Measurements from ENCODE around the gene NTN4. TPM values are rescaled to one million over a fixed set of nuclear protein-coding genes. Genes with fewer than 3 reads are reported as not detected.

The NTN4 gene
- total and polyA plus RNA-seq, 12 donors: 10.1 to 62.5 (median 42.4) TPM

GRCh38 chr12:95742586-95742985, 48.0 kb downstream of the NTN4 start:
- TF ChIP-seq, protein P1, sequence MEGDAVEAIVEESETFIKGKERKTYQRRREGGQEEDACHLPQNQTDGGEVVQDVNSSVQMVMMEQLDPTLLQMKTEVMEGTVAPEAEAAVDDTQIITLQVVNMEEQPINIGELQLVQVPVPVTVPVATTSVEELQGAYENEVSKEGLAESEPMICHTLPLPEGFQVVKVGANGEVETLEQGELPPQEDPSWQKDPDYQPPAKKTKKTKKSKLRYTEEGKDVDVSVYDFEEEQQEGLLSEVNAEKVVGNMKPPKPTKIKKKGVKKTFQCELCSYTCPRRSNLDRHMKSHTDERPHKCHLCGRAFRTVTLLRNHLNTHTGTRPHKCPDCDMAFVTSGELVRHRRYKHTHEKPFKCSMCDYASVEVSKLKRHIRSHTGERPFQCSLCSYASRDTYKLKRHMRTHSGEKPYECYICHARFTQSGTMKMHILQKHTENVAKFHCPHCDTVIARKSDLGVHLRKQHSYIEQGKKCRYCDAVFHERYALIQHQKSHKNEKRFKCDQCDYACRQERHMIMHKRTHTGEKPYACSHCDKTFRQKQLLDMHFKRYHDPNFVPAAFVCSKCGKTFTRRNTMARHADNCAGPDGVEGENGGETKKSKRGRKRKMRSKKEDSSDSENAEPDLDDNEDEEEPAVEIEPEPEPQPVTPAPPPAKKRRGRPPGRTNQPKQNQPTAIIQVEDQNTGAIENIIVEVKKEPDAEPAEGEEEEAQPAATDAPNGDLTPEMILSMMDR (IDR thresholded peaks at IDR 0.05): no peak
- TF ChIP-seq POLR2A (IDR thresholded peaks at IDR 0.05): no peak
- 54 to 71% (median 67%) methylated on average over 4 of the region's 4 CpGs for WGBS, 4 donors
- H3K27ac ChIP-seq: no peak overlapping the region

DNA sequence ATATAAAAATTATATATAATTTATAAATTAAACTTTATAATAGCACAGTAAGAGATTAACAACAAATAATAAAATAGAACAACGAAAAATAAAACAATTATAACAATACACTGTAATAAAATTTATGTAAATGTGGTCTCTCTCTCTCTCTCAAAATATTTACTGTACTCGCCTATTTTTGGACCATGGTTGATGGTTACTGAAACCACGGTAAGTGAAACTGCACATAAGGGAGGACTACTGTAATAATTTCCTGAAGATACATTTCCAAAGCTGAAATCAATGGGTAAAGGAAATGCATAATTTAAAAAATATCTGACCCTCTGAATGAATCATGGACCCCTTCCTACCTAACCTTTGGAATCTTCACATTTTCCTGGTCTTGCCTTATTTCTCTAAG, 48.9 kb downstream of the NTN4 start:
- 82 to 88% (median 84%) methylated on average over 3 of the region's 3 CpGs for WGBS, 4 donors
- peaks cover 4 to 22% of the 10 kb centered on the region in 2 donors for H3K4me1 ChIP-seq (replicated peaks in 1 of 2)
- no peak overlapping the region for H3K27ac ChIP-seq
- H3K9me3 ChIP-seq (replicated peaks in 1 of 3): no peaks in the 10 kb centered on the region
- no peak for TF ChIP-seq POLR2A (IDR thresholded peaks at IDR 0.05)
- TF ChIP-seq, protein P1 (IDR thresholded peaks at IDR 0.05): no peak
- H3K27me3 ChIP-seq: no peaks in the 10 kb centered on the region
- no peak for DNase-seq
- no peak overlapping the region for H3K4me3 ChIP-seq
- no peaks in the 10 kb centered on the region for H3K36me3 ChIP-seq (replicated peaks in 1 of 2)
- intact Hi-C loops (cut with DNase I): no loop called here

More at GRCh38 chr12:95742586-95742985, 48.0 kb downstream of the NTN4 start:
- Histone ChIP-seq H3K27me3 (no peaks in the 10 kb centered on the region), H3K4me3 (no peak overlapping the region), H3K4me1 (replicated peaks in 1 of 2) (peaks cover 4 to 21% of the 10 kb centered on the region in 2 donors), H3K9me3 (replicated peaks in 1 of 3) (no peaks in the 10 kb centered on the region), H3K36me3 (replicated peaks in 1 of 2) (no peaks in the 10 kb centered on the region)
- no peak for DNase-seq
- intact Hi-C loops (cut with DNase I): no loop called here

DNA sequence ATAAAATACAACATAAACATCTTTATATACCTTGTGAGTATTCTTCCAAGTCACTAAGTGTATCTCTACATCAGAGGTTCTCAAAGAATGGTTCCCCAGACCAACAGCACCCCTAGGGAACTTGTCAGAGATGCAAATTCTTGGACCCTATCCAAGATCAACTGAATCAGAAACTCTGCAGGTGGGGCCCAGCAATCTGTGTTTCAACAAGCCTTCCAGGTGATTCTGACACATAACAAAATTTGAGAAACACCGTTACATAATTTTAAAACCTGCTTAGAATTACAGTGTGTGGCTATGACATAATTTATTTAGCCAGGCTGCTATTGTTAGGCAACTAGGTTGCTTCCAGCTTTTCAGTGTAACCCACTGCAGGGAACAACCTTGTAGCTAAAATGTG, 49.8 kb downstream of the NTN4 start:
- Histone ChIP-seq H3K4me3 (no peak overlapping the region), H3K9me3 (replicated peaks in 1 of 3) (no peaks in the 10 kb centered on the region), H3K27me3 (no peaks in the 10 kb centered on the region), H3K4me1 (replicated peaks in 1 of 2) (peaks cover 4 to 22% of the 10 kb centered on the region in 2 donors), H3K27ac (no peak overlapping the region), H3K36me3 (replicated peaks in 1 of 2) (no peaks in the 10 kb centered on the region)
- TF ChIP-seq, protein P1 (IDR thresholded peaks at IDR 0.05): no peak
- TF ChIP-seq POLR2A (IDR thresholded peaks at IDR 0.05): no peak
- intact Hi-C loops (cut with DNase I): no loop called here
- 85 to 97% (median 92%) methylated on average over 1 of the region's 1 CpG for WGBS, 4 donors
- no peak for DNase-seq

DNA sequence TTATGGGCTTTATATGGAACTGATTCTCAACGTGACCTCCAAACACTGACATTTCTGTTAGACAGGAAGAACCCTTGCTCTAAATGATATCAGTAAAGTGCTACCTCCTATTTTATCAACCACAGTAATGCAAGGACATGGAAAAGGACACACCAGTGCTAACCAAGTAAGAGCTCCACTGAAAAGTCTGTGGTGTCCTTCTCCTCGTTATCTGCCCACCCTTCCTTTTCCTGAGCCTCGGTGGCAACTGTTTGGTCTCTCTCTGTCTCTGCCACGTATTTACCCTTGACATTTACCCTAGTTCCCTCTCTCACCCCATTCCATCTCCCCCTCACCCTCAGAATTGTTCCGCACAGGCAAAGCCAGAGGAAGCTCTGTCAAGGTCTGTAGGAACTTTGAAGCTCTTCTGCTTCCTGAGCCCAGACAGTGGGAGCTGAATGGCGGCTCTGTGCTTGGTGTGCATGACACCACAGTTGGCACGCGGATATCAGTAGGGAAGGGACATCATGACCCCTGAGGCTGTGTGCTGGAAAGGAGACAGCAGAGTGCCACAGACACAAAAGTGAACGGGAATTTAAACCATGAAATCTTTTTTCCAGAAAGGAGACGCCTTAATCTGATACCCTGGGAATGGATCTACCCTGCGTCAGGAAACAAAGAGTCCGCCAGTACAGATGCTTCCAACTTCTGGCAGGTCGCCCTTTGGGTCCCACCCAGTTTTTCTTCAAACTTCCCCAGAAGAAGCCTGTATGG, 50.8 kb downstream of the NTN4 start:
- DNase-seq: peak in 6 of 7 donors; percentile 55 to 70 (median 62)
- intact Hi-C loops (cut with DNase I): no loop called here
- no peaks in the 10 kb centered on the region for H3K9me3 ChIP-seq (replicated peaks in 1 of 3)
- no peaks in the 10 kb centered on the region for H3K27me3 ChIP-seq
- no peaks in the 10 kb centered on the region for H3K36me3 ChIP-seq (replicated peaks in 1 of 2)
- H3K4me1 ChIP-seq (replicated peaks in 1 of 2): peaks cover 4 to 22% of the 10 kb centered on the region in 2 donors
- H3K27ac ChIP-seq: peak overlapping the region in 4 of 5 donors; percentile 9 to 79 (median 44)
- WGBS, 4 donors: 39 to 58% (median 42%) methylated on average over 13 of the region's 13 CpGs
- no peak overlapping the region for H3K4me3 ChIP-seq
- TF ChIP-seq, protein P1 (IDR thresholded peaks at IDR 0.05): no peak
- TF ChIP-seq POLR2A (IDR thresholded peaks at IDR 0.05): peak in 1 of 2 donors; percentile 17
